ENCODE measurements around the gene HEYL.

- TF ChIP-seq, protein P1, sequence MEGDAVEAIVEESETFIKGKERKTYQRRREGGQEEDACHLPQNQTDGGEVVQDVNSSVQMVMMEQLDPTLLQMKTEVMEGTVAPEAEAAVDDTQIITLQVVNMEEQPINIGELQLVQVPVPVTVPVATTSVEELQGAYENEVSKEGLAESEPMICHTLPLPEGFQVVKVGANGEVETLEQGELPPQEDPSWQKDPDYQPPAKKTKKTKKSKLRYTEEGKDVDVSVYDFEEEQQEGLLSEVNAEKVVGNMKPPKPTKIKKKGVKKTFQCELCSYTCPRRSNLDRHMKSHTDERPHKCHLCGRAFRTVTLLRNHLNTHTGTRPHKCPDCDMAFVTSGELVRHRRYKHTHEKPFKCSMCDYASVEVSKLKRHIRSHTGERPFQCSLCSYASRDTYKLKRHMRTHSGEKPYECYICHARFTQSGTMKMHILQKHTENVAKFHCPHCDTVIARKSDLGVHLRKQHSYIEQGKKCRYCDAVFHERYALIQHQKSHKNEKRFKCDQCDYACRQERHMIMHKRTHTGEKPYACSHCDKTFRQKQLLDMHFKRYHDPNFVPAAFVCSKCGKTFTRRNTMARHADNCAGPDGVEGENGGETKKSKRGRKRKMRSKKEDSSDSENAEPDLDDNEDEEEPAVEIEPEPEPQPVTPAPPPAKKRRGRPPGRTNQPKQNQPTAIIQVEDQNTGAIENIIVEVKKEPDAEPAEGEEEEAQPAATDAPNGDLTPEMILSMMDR (IDR thresholded peaks at IDR 0.05; ENCODE audit: low read depth, low read length), result no peak
- no peak for TF ChIP-seq EZH2phosphoT487 (IDR thresholded peaks at IDR 0.05; ENCODE audit: low read depth)
Observed at GRCh38 chr1:39631361-39632322, 7.8 kb downstream of the HEYL start.
